ENCODE measurements around the gene SAMMSON. TPM values are rescaled to one million over a fixed set of nuclear protein-coding genes. Genes with fewer than 3 reads are reported as not detected.

SAMMSON gene
- total and polyA plus RNA-seq, 10 of the 15 experiments (the other 5 are each of a cell fraction or from before 2014, with no cell fraction given) = not detected

DNA sequence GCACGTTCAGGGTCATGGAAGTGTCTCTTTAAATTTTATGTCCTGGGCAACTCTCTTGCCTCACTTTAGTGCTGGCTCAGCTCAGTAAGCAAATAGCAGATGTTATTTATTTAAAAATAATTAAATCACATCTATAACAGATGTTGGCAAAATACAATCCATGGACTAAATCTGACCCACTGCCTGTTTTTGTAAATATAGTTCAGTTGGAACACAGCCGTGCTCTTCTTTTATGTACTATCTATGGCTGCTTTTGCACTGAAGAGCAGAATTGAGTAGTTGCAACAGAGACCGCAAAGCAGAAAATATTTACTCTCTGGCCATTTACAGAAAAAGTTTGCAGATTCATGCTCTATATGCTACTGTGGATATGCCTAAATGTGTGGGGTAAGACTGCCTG, 79.2 kb downstream of the SAMMSON start (continued):
- TF ChIP-seq, protein P1, sequence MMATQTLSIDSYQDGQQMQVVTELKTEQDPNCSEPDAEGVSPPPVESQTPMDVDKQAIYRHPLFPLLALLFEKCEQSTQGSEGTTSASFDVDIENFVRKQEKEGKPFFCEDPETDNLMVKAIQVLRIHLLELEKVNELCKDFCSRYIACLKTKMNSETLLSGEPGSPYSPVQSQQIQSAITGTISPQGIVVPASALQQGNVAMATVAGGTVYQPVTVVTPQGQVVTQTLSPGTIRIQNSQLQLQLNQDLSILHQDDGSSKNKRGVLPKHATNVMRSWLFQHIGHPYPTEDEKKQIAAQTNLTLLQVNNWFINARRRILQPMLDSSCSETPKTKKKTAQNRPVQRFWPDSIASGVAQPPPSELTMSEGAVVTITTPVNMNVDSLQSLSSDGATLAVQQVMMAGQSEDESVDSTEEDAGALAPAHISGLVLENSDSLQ (IDR thresholded peaks at IDR 0.05) = no peak
- no peak for TF ChIP-seq ZNF207 (IDR thresholded peaks at IDR 0.05; ENCODE audit: borderline replicate concordance)

DNA sequence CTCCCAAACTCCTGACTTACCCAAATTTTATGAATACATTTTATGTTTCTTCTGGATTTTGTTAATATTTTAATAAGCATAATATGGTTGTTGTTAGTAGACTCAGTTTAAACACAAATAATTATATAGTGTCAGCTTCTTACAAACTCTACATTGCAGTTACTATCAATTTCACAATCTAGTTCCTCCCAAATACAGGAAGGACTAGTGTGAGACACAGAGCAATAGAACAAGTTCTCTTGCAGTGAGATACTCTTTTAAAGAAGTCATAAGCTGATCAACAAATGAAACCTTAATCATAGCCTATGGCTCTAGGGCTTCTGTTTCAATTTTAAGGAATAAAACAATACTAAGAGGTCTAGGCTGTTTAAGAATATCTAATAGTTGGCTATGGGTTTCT, 86.1 kb downstream of the SAMMSON start:
- intact Hi-C loops (cut with micrococcal nuclease; ENCODE audit: unreplicated experiment) (no loop called here), in situ Hi-C loops (cut with MboI) (no loop called here)
- SMC1A ChIA-PET (ENCODE audit: uncharacterized antibody, unreplicated experiment) = interaction anchor here (1.7 kb wide), 1 partner anchor 8 kb away, joined by 3 read pairs; no protein-coding TSS in a partner anchor
- no peak overlapping the region for H3K9ac ChIP-seq (ENCODE audit: control insufficient read depth, insufficient read depth, low read length)
- POLR2A ChIA-PET = no interaction called here
- no peak overlapping the region for H3K27ac ChIP-seq (ENCODE audit: control insufficient read depth, insufficient read depth)
- CTCF ChIA-PET = interaction anchor here (1.2 to 1.4 kb wide), 2 partner anchors 24 to 26 kb away, joined by 3 read pairs; no protein-coding TSS in a partner anchor
- no TSS peak for BruUV-seq (replicated peaks)
- no peak overlapping the region for H3K4me2 ChIP-seq (ENCODE audit: control insufficient read depth, insufficient read depth)
- FAIRE-seq (no peak), ATAC-seq (no peak), DNase-seq (ENCODE audit: low read depth, low spot score) (no peak)
- TF ChIP-seq NFIC (IDR thresholded peaks at IDR 0.05; ENCODE audit: low read depth, low read length) (no peak), RFX5 (IDR thresholded peaks at IDR 0.05; ENCODE audit: low read depth, low read length) (no peak), RUNX3 (IDR thresholded peaks at IDR 0.05; ENCODE audit: low read length) (no peak), WRNIP1 (IDR thresholded peaks at IDR 0.05; ENCODE audit: borderline replicate concordance, low read depth, low read length) (no peak), JUNB (IDR thresholded peaks at IDR 0.05) (no peak), CBX3 (IDR thresholded peaks at IDR 0.05; ENCODE audit: borderline replicate concordance, low read depth) (no peak)
- TF ChIP-seq, protein P2, sequence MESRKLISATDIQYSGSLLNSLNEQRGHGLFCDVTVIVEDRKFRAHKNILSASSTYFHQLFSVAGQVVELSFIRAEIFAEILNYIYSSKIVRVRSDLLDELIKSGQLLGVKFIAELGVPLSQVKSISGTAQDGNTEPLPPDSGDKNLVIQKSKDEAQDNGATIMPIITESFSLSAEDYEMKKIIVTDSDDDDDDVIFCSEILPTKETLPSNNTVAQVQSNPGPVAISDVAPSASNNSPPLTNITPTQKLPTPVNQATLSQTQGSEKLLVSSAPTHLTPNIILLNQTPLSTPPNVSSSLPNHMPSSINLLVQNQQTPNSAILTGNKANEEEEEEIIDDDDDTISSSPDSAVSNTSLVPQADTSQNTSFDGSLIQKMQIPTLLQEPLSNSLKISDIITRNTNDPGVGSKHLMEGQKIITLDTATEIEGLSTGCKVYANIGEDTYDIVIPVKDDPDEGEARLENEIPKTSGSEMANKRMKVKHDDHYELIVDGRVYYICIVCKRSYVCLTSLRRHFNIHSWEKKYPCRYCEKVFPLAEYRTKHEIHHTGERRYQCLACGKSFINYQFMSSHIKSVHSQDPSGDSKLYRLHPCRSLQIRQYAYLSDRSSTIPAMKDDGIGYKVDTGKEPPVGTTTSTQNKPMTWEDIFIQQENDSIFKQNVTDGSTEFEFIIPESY (IDR thresholded peaks at IDR 0.05) = no peak
- TF ChIP-seq, protein P3, sequence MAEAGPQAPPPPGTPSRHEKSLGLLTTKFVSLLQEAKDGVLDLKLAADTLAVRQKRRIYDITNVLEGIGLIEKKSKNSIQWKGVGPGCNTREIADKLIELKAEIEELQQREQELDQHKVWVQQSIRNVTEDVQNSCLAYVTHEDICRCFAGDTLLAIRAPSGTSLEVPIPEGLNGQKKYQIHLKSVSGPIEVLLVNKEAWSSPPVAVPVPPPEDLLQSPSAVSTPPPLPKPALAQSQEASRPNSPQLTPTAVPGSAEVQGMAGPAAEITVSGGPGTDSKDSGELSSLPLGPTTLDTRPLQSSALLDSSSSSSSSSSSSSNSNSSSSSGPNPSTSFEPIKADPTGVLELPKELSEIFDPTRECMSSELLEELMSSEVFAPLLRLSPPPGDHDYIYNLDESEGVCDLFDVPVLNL (IDR thresholded peaks at IDR 0.05; ENCODE audit: low read depth, low read length) = no peak
- RAD21 ChIA-PET (ENCODE audit: unreplicated experiment) = no interaction called here
- no peaks in the 10 kb centered on the region for H3K79me2 ChIP-seq (ENCODE audit: control insufficient read depth, insufficient read depth, low read length)
- no peak overlapping the region for H2AFZ ChIP-seq (ENCODE audit: control insufficient read depth, low read depth, low read length)
- H3K27me3 ChIP-seq (replicated peaks in 1 of 2; ENCODE audit: control insufficient read depth in 2 of 2, insufficient read depth in 2 of 2, low read length in 1 of 2) = peaks cover 0 to 6% of the 10 kb centered on the region in 2 experiments; a peak in 1 of 4 replicates
- no peaks in the 10 kb centered on the region for H3K9me3 ChIP-seq (replicated peaks; ENCODE audit: control insufficient read depth, insufficient read depth, low read length)
- H3K4me3 ChIP-seq = no peak overlapping the region
- no peaks in the 10 kb centered on the region for H3K36me3 ChIP-seq (ENCODE audit: control insufficient read depth in 2 of 2, insufficient read depth in 2 of 2, low read length in 1 of 2)
- no peaks in the 10 kb centered on the region for H4K20me1 ChIP-seq (ENCODE audit: control insufficient read depth, insufficient read depth)
- no peaks in the 10 kb centered on the region for H3K4me1 ChIP-seq (ENCODE audit: control insufficient read depth, insufficient read depth, low read length)

Measured in GM12878 (cell line).